NCI-H2227 (cell line): ENCODE results near the gene CEMIP.
"Not testable (repeated sequence)": the region's sequence is repeated elsewhere in the genome, so short reads cannot be mapped to it uniquely, and the experiment has no call there.

ENCODE experiments used
- DNase-seq: peaks from one replicate; lab custom pipeline; 2025; ENCODE audit not compliant: unreplicated experiment; lab: John Stamatoyannopoulos, UW

Gene CEMIP

GRCh38 chr15:80946576-80946975, 167.4 kb downstream of the CEMIP start:
- DNase-seq, result no peak

DNA sequence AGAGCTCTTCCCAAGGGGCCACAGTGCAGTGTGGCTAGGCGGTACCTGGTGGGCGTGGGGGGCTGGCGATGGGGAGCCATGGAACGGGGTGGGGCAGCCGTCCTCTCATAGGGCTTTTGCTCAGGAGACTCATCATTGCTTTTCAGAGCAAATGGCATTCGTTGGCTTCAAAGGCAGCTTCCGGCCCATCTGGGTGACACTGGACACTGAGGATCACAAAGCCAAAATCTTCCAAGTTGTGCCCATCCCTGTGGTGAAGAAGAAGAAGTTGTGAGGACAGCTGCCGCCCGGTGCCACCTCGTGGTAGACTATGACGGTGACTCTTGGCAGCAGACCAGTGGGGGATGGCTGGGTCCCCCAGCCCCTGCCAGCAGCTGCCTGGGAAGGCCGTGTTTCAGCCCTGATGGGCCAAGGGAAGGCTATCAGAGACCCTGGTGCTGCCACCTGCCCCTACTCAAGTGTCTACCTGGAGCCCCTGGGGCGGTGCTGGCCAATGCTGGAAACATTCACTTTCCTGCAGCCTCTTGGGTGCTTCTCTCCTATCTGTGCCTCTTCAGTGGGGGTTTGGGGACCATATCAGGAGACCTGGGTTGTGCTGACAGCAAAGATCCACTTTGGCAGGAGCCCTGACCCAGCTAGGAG, 169.6 kb downstream of the CEMIP start:
- DNase-seq, result no peak

GRCh38 chr15:80949756-80950155, 170.6 kb downstream of the CEMIP start:
- no peak for DNase-seq

- no peak for DNase-seq
Measured at GRCh38 chr15:80950291-80951078, 171.3 kb downstream of the CEMIP start.

DNA sequence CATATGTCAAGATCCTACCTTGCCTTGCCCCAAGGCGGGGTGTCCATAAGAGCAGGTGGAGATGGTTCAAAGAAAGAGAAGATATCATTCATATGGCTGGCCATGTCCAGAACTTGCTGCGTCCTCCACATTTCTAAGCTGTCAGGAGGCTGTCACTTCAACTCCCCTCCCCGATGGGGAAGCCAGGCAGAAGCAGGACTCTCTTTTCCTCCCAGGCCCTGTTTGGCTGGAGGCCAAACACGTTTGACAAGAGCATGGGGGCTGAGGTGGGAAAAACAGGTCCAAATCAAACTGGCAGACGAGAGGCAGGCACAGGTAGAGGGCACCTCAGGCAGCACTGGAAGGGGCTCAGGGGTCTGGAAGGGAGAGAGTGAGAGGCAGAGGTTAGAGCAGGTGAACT, 172.8 kb downstream of the CEMIP start:
- DNase-seq, result no peak

GRCh38 chr15:80953001-80953952, 174.1 kb downstream of the CEMIP start:
- DNase-seq, result no peak

DNA sequence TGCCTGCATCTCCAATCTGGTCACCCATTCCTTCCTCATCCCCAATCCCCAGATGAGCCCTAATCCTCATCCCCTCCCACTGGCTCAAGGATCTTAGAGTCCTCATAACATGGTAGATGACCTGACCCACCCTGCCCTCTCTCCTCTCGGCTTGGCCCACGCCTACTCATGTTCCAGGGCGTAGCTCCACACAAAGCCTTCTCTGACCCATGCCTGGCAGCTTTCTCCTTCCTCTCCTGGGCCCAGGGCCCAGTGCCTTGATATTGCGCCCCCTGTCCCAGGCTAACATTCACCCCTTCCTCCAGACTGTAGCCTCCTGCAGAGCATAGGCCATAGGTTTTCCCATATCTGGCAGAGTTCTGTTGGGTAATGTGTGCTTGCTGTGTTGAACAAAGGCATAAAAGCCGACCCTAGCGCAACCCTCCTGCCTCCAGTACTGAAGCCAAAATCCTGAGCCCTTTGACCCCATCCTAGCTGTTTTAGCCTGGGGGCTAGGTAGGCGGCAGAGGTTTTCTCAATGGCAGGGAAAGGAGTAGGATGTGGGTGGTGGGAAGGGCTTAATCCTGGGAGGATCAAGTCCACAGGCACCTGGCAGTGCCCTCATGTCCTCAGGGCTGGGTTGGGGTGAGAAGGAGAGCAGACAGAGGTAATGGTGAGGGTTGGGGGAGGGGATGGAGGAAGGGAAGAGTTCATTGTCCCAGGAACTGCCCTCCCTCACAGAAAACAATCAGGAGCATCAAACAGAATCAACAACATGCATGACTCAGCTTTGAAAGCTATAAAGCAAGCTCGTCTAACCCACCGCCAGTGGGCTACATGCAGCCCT, 175.0 kb downstream of the CEMIP start:
- no peak for DNase-seq

GRCh38 chr15:80955571-80956452, 176.6 kb downstream of the CEMIP start:
- DNase-seq, result not testable (repeated sequence)

DNA sequence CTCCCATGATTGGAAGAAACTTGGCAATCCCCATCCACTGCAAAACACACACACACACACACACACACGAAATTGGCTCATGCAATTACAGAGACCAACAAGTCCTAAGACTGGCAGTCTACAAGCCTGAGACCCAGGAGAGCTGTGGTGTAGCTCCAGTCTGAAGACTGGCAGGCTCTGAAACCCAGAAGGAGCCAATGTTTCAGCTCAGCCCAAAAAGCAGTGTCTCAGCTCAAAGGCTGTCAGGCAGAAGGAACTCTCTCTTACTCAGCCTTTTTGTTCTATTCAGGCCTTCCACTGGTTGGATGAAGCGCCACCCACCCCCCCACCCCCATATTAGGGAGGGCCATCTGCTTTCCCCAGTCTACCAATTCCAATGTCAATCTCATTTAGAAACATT, 178.4 kb downstream of the CEMIP start:
- no peak for DNase-seq

DNA sequence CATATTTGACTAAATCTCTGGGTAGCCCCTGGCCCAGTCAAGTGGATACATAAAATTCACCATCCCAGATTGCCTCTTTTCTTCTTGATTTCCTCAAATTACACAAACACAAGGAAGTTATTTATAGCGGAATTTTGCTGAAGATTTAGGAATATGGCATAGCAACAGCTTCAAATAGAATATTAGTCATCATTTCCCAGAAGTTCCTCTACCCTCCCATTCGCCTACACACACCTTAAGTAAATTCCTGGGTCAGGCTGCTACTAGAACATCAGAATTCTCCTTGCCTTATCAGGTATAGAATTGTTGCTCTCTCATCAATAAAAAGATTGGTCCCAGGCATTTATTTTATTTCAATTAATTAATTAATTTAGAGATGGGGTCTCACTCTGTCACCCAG, 178.8 kb downstream of the CEMIP start:
- DNase-seq, result no peak

- no peak for DNase-seq
Measured at GRCh38 chr15:80958818-80959495, 179.8 kb downstream of the CEMIP start.

- not testable (repeated sequence) for DNase-seq
Measured at GRCh38 chr15:80965454-80965853, 186.3 kb downstream of the CEMIP start.

DNA sequence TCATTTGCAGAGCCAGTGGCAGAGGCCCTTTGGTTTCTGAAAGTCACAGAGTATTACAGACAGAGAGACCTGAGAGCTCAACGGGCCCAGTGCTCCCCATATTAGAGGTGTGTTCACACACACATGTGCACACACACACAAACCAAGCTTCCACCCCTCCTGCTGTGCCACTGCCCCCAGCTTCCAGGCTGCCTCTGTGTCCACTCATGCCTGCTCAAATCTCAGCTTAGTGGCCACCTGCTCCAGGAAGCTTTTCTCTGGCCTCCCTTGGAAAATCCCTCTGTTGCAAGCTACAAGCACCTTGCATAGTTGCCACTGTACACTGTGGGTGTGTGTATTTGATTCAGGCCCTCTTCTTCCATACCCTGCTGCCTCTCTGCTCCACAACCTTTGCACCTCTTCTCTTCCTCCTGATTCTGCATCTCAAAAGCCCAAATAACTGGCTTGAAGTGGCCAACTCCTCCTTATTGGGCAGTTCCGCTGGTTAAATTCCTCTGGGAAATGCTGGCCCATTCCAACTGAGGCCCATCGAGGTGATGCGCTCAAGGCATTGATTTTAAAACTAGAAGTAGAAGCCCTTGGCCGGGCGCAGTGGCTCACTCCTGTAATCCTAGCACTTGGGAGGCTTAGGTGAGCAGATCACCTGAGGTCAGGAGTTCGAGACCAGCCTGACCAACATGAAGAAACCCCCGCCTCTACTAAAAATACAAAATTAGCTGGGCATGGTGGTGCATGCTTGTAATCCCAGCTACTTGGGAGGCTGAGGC, 187.4 kb downstream of the CEMIP start:
- DNase-seq, result no peak

- DNase-seq, result no peak
Measured at GRCh38 chr15:80967451-80967850, 188.3 kb downstream of the CEMIP start.

DNA sequence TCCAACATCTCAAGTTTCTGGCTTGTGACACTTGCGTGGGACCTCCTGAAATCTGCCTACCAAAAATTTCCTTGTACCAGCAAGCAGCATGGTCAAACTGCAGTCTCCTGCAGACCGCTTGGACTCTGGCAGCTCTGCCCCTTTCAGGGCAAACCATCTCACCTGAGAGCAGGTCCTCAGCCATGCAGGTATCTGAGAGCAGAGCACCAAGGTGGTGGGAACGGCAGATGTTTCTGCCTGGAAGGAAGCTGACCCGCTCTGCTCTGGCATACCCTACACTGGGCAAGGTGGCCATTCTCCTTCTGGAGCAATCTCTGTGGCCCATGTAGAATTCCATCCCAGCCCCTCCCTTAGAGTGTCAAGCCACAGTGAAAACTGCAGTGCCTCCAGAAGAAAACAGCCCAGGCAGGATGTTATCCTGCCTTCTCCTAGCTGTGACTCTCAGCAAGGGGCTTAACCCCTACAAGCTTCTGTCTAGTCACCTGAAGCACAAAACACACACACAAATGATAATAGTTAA, 188.9 kb downstream of the CEMIP start:
- DNase-seq, result no peak

DNA sequence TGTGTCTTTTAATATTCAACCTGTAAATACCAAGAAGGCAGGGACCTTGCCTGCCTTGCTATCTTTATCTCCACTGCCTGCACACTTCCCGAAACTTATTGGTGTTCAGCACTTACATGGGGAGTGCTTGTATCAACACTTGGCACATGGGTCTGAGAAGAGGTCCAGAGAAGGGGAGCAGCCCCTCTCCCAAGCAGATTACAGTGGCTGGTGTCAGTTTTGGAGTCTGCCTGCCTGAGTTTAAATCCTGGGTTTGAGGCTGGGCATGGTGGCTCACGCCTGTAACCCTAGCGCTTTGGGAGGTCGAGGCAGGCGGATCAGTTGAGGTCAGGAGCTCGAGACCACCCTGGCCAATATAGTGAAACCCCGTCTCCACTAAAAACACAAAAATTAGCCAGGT, 190.1 kb downstream of the CEMIP start:
- DNase-seq, result no peak

DNA sequence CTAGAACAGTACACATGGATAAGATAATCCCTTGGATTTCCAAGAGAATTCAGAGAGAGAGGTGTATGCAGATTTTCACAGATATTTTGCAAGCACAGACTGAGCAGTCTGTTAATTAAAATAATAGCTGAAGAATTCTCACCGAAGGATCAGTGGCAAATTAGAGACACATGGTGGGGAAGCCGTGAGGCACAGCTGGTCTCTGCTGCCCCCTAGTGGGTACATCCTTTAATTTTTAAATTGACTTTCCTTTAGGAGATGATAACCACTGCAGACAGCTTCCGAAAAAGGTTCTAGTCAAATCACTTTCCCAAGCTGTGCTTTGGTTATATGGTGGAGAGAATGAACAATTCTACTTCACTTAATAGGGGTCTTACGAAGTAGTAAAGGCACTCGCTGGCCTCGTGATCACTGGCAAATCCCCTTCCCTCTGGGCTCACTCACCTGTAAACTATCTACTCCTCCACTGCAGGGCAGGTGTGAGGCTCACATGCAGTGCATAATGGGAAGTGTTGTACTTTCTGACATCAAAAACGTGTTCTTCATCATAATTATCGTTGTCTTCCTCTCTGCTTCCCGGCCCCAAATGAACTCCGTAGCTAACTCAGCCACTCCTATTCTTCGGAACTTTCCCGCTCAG, 191.0 kb downstream of the CEMIP start:
- peak; percentile 64 for DNase-seq

- DNase-seq, result no peak
Measured at GRCh38 chr15:80970658-80971057, 191.5 kb downstream of the CEMIP start.
